GM18520 (cell line): Measurements from ENCODE around the gene TMIE.

Source experiments
- ATAC-seq: cut with Tn5 transposase; IDR thresholded peaks from one replicate; pipeline ENCODE4 v1.9.1; 2021; ENCODE audit not compliant: unreplicated experiment

TMIE gene

GRCh38 chr3:46755646-46756045 lies 54.5 kb downstream of the TMIE start:
- ATAC-seq: no peak

- ATAC-seq: no peak
Observed at GRCh38 chr3:46756642-46757041, 55.5 kb downstream of the TMIE start.

- no peak for ATAC-seq
Observed at GRCh38 chr3:46759239-46760167, 58.3 kb downstream of the TMIE start.
